Measurements from ENCODE around the gene GADD45G.

GRCh38 chr9:89591274-89592212 is 13.3 kb upstream of the GADD45G start:
- no peak for TF ChIP-seq POLR2A (IDR thresholded peaks at IDR 0.05; ENCODE audit: low read depth, low read length)
- TF ChIP-seq RAD21 (IDR thresholded peaks at IDR 0.05; ENCODE audit: low read length) = no peak
